ENCODE measurements around the gene NEK10. TPM values are rescaled to one million over a fixed set of nuclear protein-coding genes. Genes with fewer than 3 reads are reported as not detected.

NEK10 gene
- total and polyA plus RNA-seq, 2 of the 13 experiments (the other 11 are each of a cell fraction or from before 2014, with no cell fraction given) = 2.8 to 14.2 TPM

- TF ChIP-seq ZNF609 (CRISPR knock-in tag; IDR thresholded peaks at IDR 0.05; ENCODE audit: borderline replicate concordance) = peak; percentile 71
- no peak for TF ChIP-seq E2F5 (CRISPR knock-in tag; conservative IDR thresholded peaks at IDR 0.05)
- no peak for TF ChIP-seq USF2 (IDR thresholded peaks at IDR 0.05; ENCODE audit: low read depth, low read length)
- TF ChIP-seq USF2 (CRISPR knock-in tag; IDR thresholded peaks at IDR 0.05; ENCODE audit: borderline replicate concordance) = no peak
- peak; percentile 65; the same call in 1 of the 2 replicates for TF ChIP-seq ZNF792 (CRISPR knock-in tag; IDR thresholded peaks at IDR 0.05)
- peak; percentile 40; the same call in 1 of the 2 replicates for TF ChIP-seq PPARG (CRISPR knock-in tag; conservative IDR thresholded peaks at IDR 0.05)
- TF ChIP-seq HNF1A (IDR thresholded peaks at IDR 0.05; ENCODE audit: low read depth) = peak; percentile 48; the same call in 1 of the 2 replicates
- no peak for TF ChIP-seq HNF1A (CRISPR knock-in tag; IDR thresholded peaks at IDR 0.05; ENCODE audit: borderline replicate concordance)
- peak; percentile 74 for TF ChIP-seq KAT8 (CRISPR knock-in tag; IDR thresholded peaks at IDR 0.05)
- peak; percentile 92; the same call in 1 of the 2 replicates for TF ChIP-seq MIER3 (CRISPR knock-in tag; IDR thresholded peaks at IDR 0.05; ENCODE audit: borderline replicate concordance)
- peak; percentile 88 for TF ChIP-seq MIXL1 (CRISPR knock-in tag; IDR thresholded peaks at IDR 0.05)
- no peak for TF ChIP-seq ZBTB46 (CRISPR knock-in tag; IDR thresholded peaks at IDR 0.05; ENCODE audit: borderline replicate concordance)
- TF ChIP-seq CHD4 (IDR thresholded peaks at IDR 0.05; ENCODE audit: borderline replicate concordance, low read length) = 0 out of 2 replicates have a peak, but pooled peaks have one; percentile 27
- no peak for TF ChIP-seq HOXA5 (CRISPR knock-in tag; IDR thresholded peaks at IDR 0.05)
These were observed 242.0 kb downstream of the NEK10 start (continued) for GRCh38 chr3:27127195-27127594.

All from HepG2 (cell line).